Measurements from ENCODE around the gene ALG13. TPM values are rescaled to one million over a fixed set of nuclear protein-coding genes. Genes with fewer than 3 reads are reported as not detected.
"Not testable (repeated sequence)": the region's sequence is repeated elsewhere in the genome, so short reads cannot be mapped to it uniquely, and the experiment has no call there.

Gene ALG13
- polyA plus RNA-seq, 1 donor from 2014 or later = 64.8 TPM

DNA sequence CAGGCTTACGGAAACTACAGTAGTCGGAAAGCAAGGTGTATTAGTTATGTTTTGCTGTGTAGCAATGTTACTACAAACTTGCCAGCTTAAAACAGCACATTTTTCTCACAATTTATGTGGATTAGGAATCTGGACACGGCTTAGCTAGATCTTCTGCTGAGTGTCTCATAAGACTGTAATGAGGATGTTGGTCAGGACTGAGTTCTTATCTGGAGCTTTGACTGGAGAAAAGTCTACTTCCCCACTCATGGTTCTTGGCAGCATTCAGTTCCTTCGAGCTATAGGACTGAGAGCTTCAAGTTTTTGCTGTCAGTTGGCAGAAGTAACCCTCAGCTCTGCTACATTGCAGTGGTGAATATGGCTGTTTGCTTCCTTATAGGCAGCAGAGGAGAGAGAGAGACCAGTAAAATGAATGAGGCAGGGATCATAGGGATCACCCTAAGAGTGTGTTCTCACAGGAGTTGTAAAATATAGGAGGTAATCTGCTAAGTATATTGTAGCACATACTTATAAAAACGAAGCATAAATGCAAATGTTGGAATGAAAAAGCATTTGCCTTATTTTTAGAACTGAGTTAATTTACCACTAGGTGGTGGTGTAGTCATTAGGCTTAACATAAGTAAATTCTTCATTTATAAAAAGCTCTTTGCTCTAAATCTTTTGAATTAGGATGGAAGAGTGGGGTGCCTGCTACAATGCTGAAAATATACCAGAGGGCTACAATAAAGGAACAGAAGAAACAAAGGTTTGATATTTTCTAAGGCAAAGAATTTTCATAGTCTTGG is 38.6 kb downstream of the ALG13 start:
- Mint-ChIP-seq H3K27ac (no peak overlapping the region), H3K36me3 (peaks cover 3% of the 10 kb centered on the region), H3K27me3 (no peaks in the 10 kb centered on the region), H3K4me3 (no peak overlapping the region), H3K9me3 (no peaks in the 10 kb centered on the region), H3K4me1 (peaks cover 0 to 6% (median 0%) of the 10 kb centered on the region in 3 donors)

DNA sequence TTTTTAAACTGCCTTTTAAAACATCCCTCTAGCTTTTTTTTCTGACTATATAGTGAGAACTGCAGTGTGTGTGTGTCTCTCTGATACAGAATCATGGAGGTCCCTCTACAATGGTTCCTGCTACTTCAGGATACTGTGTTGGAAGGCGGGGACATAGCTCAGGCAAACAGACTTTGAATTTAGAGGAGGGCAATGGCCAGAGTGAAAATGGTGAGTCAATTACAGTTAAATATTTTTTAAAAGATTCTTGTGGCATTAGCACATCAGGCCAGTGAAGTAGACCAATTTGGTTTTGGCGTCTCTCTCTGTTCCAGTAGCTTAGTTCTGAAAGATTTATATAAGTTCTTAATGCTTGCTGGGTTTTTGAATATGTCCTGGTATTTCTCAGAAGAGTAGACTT is 47.1 kb downstream of the ALG13 start:
- Mint-ChIP-seq H3K36me3 (peaks cover 9% of the 10 kb centered on the region), H3K4me3 (no peak overlapping the region), H3K9me3 (no peaks in the 10 kb centered on the region), H3K4me1 (peaks cover 0 to 2% (median 0%) of the 10 kb centered on the region in 3 donors), H3K27ac (no peak overlapping the region), H3K27me3 (peaks cover 1% of the 10 kb centered on the region)

DNA sequence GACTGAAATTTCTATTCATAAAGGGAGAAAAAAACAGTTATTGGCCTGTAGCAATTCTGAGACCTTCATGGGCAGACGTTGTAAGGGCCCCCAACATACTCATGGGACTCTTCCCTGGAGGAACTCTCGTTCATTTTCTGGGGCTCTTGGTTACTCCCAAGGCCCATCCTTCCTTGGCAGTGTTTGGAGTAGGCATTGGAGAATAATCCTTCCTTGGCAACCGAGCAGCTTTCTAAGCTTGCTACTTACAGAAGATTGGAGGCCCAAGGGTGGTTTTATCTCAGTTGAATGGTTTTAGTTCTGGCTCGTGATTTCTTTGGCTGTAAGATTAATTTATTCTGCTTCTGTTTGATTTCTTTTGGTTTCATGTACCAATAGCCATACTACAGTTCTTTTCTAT is 50.4 kb downstream of the ALG13 start:
- H3K36me3 Mint-ChIP-seq = peaks cover 15% of the 10 kb centered on the region

DNA sequence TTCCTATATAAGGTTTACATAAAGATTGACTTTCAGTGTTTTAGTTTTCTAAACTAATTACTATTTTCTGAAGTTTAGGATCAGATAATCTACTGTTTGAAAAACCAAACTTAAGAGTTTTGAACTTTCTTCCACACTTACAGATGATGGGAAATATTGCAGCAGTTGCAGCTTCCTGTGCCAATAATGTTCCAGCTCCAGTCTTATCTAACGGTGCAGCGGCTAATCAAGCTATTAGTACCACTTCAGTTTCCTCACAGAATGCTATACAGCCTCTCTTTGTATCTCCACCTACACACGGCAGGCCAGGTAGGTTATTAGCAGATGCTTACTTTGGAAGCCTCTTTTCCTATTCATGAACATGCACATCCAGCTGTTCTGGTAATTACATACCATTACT is 55.6 kb downstream of the ALG13 start:
- Mint-ChIP-seq H3K9me3 (no peaks in the 10 kb centered on the region), H3K36me3 (peaks cover 15% of the 10 kb centered on the region), H3K27me3 (peaks cover 2% of the 10 kb centered on the region), H3K4me1 (no peaks in the 10 kb centered on the region), H3K27ac (no peak overlapping the region), H3K4me3 (no peak overlapping the region)

More for the DNA sequence above, 50.4 kb downstream of the ALG13 start:
- peaks cover 0 to 2% (median 0%) of the 10 kb centered on the region in 3 donors for H3K4me1 Mint-ChIP-seq
- H3K9me3 Mint-ChIP-seq = no peaks in the 10 kb centered on the region
- peaks cover 4% of the 10 kb centered on the region for H3K27me3 Mint-ChIP-seq
- H3K27ac Mint-ChIP-seq = no peak overlapping the region
- no peak overlapping the region for H3K4me3 Mint-ChIP-seq

DNA sequence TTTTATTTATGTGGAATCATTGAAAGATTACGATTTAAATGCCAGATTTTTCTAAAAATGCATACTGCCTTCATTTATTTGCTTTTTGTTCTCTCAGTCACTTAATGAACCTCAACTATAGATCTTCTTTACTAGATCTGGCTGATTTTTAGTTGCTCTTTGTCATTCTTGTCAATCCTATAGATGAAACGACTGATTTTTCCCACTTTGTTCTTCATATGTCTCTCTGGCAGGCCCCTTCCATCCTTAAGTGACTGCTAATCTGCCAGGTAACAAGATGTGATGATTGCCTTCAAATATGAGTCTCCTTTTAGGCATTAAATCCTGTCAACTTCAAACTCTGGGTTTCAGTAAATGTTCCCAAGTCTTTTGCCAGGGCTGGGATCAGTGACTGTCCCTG is 61.0 kb downstream of the ALG13 start:
- H3K9me3 Mint-ChIP-seq = no peaks in the 10 kb centered on the region
- no peak overlapping the region for H3K27ac Mint-ChIP-seq
- H3K4me3 Mint-ChIP-seq = no peak overlapping the region
- H3K4me1 Mint-ChIP-seq = no peaks in the 10 kb centered on the region
- H3K27me3 Mint-ChIP-seq = no peaks in the 10 kb centered on the region
- H3K36me3 Mint-ChIP-seq = peaks cover 11% of the 10 kb centered on the region

DNA sequence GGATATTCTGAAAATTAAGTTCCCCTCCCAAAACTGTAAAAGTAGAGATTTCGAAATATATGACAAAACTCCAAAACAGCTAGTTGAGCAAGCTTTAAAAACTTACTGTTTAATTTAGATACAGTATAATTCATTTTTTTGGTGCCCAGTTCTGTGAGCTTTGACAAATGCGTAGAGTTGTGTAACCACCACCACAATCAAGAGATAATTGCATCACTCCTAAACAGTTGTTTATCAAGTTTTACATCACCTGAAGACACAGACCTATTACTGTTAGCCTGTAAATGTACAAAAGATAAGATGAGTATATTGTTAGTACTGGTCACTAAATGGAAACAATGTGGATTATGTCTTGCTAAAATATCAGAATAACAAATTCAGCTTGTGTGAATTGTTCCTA is 62.3 kb downstream of the ALG13 start:
- Mint-ChIP-seq H3K4me1 (no peaks in the 10 kb centered on the region), H3K27ac (no peak overlapping the region), H3K4me3 (no peak overlapping the region), H3K36me3 (peaks cover 12% of the 10 kb centered on the region), H3K27me3 (no peaks in the 10 kb centered on the region), H3K9me3 (no peaks in the 10 kb centered on the region)

DNA sequence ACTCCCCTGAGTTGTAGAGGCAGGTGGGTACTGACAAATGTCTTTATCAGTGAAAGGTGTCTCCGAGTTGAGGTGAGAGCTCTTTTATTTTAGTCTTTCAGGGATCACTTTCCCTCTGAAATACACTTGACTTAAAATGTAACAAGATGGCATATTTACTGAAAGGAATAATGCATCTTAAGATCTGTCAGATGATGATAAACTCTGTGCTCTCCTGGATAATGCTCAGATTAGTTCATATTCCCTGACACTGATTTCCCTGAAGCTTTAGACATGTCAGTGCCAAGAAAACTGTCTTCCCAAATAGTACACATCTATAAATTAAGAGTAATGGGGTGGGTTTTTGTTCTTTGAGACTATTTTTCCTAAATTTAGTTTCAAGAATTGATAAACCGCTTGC is 75.5 kb downstream of the ALG13 start:
- Mint-ChIP-seq H3K9me3 (peaks cover 0 to 4% (median 3%) of the 10 kb centered on the region in 3 donors), H3K27ac (no peak overlapping the region), H3K36me3 (peaks cover 16% of the 10 kb centered on the region), H3K4me3 (no peak overlapping the region), H3K4me1 (peaks cover 0 to 2% (median 0%) of the 10 kb centered on the region in 3 donors), H3K27me3 (no peaks in the 10 kb centered on the region)

DNA sequence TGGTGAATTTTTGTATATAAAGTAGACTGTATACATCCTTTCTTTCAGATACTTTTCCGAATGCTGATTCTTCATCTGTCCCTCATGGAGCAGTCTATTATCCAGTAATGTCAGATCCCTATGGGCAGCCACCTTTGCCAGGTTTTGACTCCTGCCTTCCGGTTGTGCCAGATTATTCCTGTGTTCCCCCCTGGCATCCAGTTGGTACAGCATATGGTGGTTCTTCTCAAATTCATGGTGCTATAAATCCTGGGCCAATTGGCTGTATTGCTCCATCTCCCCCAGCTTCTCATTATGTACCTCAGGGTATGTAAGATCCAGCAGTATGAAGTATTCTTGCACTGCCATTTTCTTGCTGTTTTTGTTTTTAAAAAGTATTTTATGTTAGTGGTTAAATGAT is 78.7 kb downstream of the ALG13 start:
- H3K4me3 Mint-ChIP-seq = no peak overlapping the region
- peaks cover 0 to 2% (median 0%) of the 10 kb centered on the region in 3 donors for H3K4me1 Mint-ChIP-seq
- no peak overlapping the region for H3K27ac Mint-ChIP-seq
- no peaks in the 10 kb centered on the region for H3K27me3 Mint-ChIP-seq
- H3K36me3 Mint-ChIP-seq = peaks cover 10% of the 10 kb centered on the region
- H3K9me3 Mint-ChIP-seq = peaks cover 0 to 3% (median 0%) of the 10 kb centered on the region in 3 donors

DNA sequence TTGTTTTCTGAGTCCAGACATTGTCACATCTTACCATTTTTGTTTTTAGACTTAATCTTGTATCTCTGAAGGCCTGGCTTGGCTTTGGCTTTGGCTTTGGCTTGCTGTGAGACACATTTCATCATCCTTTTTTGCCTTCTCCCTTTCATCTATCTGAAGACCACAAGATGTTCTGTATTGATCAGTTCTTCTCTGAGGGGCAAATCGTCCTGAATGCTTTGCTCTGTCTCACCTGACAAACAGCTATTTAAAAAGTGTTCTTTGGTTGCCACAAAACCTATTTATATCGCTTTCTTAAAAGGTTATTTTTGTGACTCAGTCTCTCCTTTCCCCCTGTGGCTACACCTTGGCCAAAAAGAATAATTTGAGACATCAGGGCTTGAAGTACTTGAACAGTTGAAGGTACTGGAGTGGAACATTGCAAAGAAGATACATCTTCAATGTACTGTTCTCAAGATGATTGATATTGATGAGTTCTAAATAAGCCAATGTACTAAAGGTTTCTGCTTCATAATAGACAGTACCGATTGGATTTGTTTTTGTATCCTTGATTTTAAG is 80.7 kb downstream of the ALG13 start:
- Mint-ChIP-seq H3K36me3 (peaks cover 10% of the 10 kb centered on the region), H3K4me1 (peaks cover 0 to 2% (median 0%) of the 10 kb centered on the region in 3 donors), H3K27ac (no peak overlapping the region)

DNA sequence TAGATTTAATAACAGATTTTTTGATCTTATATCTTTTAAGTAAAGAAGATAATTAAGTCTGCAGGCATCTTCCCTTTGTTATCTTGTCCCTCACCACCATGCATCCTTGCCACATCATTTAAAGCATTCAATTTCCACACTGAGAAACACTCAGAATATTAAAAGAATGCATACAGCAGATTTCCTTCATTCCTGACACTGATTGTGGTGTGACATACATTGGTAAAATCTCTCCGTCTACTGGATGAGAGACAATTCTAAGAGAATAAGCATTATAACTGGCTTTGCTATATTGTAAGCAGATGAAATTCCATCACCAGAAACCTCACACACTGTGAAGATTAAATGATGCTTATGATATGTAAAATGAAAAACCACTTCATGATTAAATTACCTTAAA is 97.6 kb downstream of the ALG13 start:
- Mint-ChIP-seq H3K27ac (no peak overlapping the region), H3K36me3 (peaks cover 2% of the 10 kb centered on the region)

More for the DNA sequence above, 80.7 kb downstream of the ALG13 start:
- no peaks in the 10 kb centered on the region for H3K9me3 Mint-ChIP-seq
- H3K4me3 Mint-ChIP-seq = no peak overlapping the region
- H3K27me3 Mint-ChIP-seq = no peaks in the 10 kb centered on the region

DNA sequence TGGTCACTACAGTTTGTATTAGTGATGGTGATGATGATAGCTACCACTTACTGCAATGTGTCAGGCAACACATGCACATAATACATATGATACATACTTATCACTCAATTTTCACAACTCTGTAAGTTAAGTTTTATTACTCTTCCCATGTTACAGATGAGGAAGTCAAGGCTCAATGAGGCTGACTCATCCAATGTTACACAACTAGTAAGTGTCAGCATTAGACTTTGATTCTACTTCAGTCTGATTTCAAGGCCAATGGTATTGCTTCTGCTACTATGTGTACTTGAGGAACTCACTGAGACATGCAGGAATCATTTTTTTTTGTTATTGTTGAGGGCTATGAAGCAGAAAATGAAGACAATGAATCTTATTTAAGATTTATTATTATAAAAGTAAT is 98.6 kb downstream of the ALG13 start:
- no peaks in the 10 kb centered on the region for H3K9me3 Mint-ChIP-seq
- H3K27ac Mint-ChIP-seq = no peak overlapping the region
- no peaks in the 10 kb centered on the region for H3K4me1 Mint-ChIP-seq
- H3K27me3 Mint-ChIP-seq = no peaks in the 10 kb centered on the region
- H3K36me3 Mint-ChIP-seq = peaks cover 2% of the 10 kb centered on the region
- no peak overlapping the region for H3K4me3 Mint-ChIP-seq

More for the DNA sequence above, 97.6 kb downstream of the ALG13 start:
- H3K4me1 Mint-ChIP-seq = no peaks in the 10 kb centered on the region
- no peaks in the 10 kb centered on the region for H3K27me3 Mint-ChIP-seq
- no peak overlapping the region for H3K4me3 Mint-ChIP-seq
- no peaks in the 10 kb centered on the region for H3K9me3 Mint-ChIP-seq

DNA sequence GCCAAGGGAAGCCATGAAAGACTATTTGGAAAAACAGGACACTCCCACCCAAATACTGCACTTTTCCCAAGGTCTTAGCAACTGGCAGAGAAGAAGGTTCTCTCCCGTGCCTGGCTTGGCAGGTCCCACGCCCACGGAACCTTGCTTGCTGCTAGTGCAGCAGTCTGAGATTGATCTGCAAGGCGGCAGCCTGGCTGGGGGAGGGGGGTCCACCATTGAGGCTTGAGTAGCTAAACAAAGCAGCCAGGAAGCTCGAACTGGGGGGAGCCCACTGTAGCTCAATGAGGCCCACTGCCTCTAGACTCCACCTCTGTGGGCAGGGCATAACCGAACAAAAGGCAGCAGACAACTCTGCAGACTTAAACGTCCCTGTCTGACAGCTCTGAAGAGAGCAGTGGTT is 103.7 kb downstream of the ALG13 start:
- Mint-ChIP-seq H3K36me3 (no peaks in the 10 kb centered on the region), H3K9me3 (peaks cover 3 to 18% (median 8%) of the 10 kb centered on the region in 3 donors), H3K4me3 (no peak overlapping the region), H3K4me1 (no peaks in the 10 kb centered on the region), H3K27ac (no peak overlapping the region), H3K27me3 (no peaks in the 10 kb centered on the region)

DNA sequence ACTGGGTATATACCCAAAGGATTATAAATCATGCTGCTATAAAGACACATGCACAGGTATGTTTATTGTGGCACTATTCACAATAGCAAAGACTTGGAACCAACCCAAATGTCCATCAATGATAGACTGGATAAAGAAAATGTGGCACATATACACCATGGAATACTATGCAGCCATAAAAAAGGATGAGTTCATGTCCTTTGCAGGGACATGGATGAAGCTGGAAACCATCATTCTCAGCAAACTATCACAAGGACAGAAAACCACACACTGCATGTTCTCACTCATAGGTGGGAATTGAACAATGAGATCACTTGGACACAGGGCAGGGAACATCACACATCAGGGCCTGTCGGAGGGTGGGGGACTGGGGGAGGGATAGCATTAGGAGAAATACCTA is 109.1 kb downstream of the ALG13 start:
- H3K9me3 Mint-ChIP-seq = peaks cover 3 to 22% (median 13%) of the 10 kb centered on the region in 3 donors
- not testable (repeated sequence) for H3K4me3 Mint-ChIP-seq, H3K36me3 Mint-ChIP-seq, H3K27me3 Mint-ChIP-seq, H3K27ac Mint-ChIP-seq, H3K4me1 Mint-ChIP-seq
